ENCODE results near the gene CDC26. TPM values are rescaled to one million over a fixed set of nuclear protein-coding genes. Genes with fewer than 3 reads are reported as not detected.

The CDC26 gene
- total RNA-seq, 4 donors from 2014 or later = 18.8 to 21.9 (median 20.4) TPM

GRCh38 chr9:113293285-113293878 is 18.0 kb upstream of the CDC26 start:
- Histone ChIP-seq H3K9me3 (no peaks in the 10 kb centered on the region), H3K27ac (no peak overlapping the region), H3K4me3 (no peak overlapping the region), H3K36me3 (peaks cover 53% of the 10 kb centered on the region), H3K27me3 (no peaks in the 10 kb centered on the region), H3K4me1 (no peaks in the 10 kb centered on the region)
- 85% methylated on average over 7 of the region's 7 CpGs for WGBS
- TF ChIP-seq POLR2A (IDR thresholded peaks at IDR 0.05) (no peak), EP300 (IDR thresholded peaks at IDR 0.05) (no peak), POLR2AphosphoS5 (IDR thresholded peaks at IDR 0.05) (no peak), CTCF (IDR thresholded peaks at IDR 0.05) (no peak)
- DNase-seq (ENCODE audit: low spot score in 2 of 2) = no peak

- no peak overlapping the region for H3K4me3 ChIP-seq
- no peaks in the 10 kb centered on the region for H3K4me1 ChIP-seq
- H3K36me3 ChIP-seq = peaks cover 85% of the 10 kb centered on the region
- no peaks in the 10 kb centered on the region for H3K9me3 ChIP-seq
- H3K27ac ChIP-seq = no peak overlapping the region
- WGBS = 93% methylated on average over 6 of the region's 6 CpGs
- H3K27me3 ChIP-seq = no peaks in the 10 kb centered on the region
- TF ChIP-seq EP300 (IDR thresholded peaks at IDR 0.05) = no peak
- no peak for TF ChIP-seq CTCF (IDR thresholded peaks at IDR 0.05)
- no peak for TF ChIP-seq POLR2AphosphoS5 (IDR thresholded peaks at IDR 0.05)
- TF ChIP-seq POLR2A (IDR thresholded peaks at IDR 0.05) = no peak
- no peak for DNase-seq (ENCODE audit: low spot score in 2 of 2)
Observed at GRCh38 chr9:113290052-113290607, 14.8 kb upstream of the CDC26 start.

GRCh38 chr9:113289091-113289490 is 13.7 kb upstream of the CDC26 start:
- no peaks in the 10 kb centered on the region for H3K9me3 ChIP-seq

GRCh38 chr9:113281356-113281755 is 6.0 kb upstream of the CDC26 start:
- Histone ChIP-seq H3K4me3 (no peak overlapping the region), H3K27me3 (no peaks in the 10 kb centered on the region), H3K4me1 (peaks cover 10% of the 10 kb centered on the region), H3K36me3 (peaks cover 88% of the 10 kb centered on the region), H3K27ac (no peak overlapping the region), H3K9me3 (no peaks in the 10 kb centered on the region)
- WGBS = 97% methylated on average over 4 of the region's 4 CpGs
- TF ChIP-seq POLR2A (IDR thresholded peaks at IDR 0.05) = no peak
- TF ChIP-seq CTCF (IDR thresholded peaks at IDR 0.05) = no peak
- no peak for TF ChIP-seq POLR2AphosphoS5 (IDR thresholded peaks at IDR 0.05)
- TF ChIP-seq EP300 (IDR thresholded peaks at IDR 0.05) = no peak
- no peak for DNase-seq (ENCODE audit: low spot score in 2 of 2)

More at GRCh38 chr9:113289091-113289490, 13.7 kb upstream of the CDC26 start:
- no peak overlapping the region for H3K27ac ChIP-seq
- 94% methylated on average over 2 of the region's 2 CpGs for WGBS
- H3K4me3 ChIP-seq = no peak overlapping the region
- H3K27me3 ChIP-seq = no peaks in the 10 kb centered on the region
- no peak for TF ChIP-seq CTCF (IDR thresholded peaks at IDR 0.05)
- no peak for TF ChIP-seq POLR2A (IDR thresholded peaks at IDR 0.05)
- TF ChIP-seq EP300 (IDR thresholded peaks at IDR 0.05) = no peak
- no peak for TF ChIP-seq POLR2AphosphoS5 (IDR thresholded peaks at IDR 0.05)
- H3K36me3 ChIP-seq = peaks cover 96% of the 10 kb centered on the region
- no peak for DNase-seq (ENCODE audit: low spot score in 2 of 2)
- H3K4me1 ChIP-seq = no peaks in the 10 kb centered on the region

GRCh38 chr9:113278840-113279239 is 3.5 kb upstream of the CDC26 start:
- Histone ChIP-seq H3K9me3 (no peaks in the 10 kb centered on the region), H3K4me3 (no peak overlapping the region), H3K36me3 (peaks cover 63% of the 10 kb centered on the region), H3K27ac (no peak overlapping the region), H3K27me3 (no peaks in the 10 kb centered on the region), H3K4me1 (peaks cover 24% of the 10 kb centered on the region)
- WGBS = 80% methylated on average over 4 of the region's 4 CpGs
- DNase-seq (ENCODE audit: low spot score in 2 of 2) = no peak
- TF ChIP-seq EP300 (IDR thresholded peaks at IDR 0.05) (no peak), POLR2AphosphoS5 (IDR thresholded peaks at IDR 0.05) (no peak), CTCF (IDR thresholded peaks at IDR 0.05) (no peak), POLR2A (IDR thresholded peaks at IDR 0.05) (no peak)

Measured in suprapubic skin (tissue), 4 donors.